Kidney epithelial cell (primary cell): ENCODE measurements around the gene KAT8. TPM values are rescaled to one million over a fixed set of nuclear protein-coding genes. Genes with fewer than 3 reads are reported as not detected.

Source experiments
- DNase-seq: peaks from one replicate; pipeline ENCODE4 v3.0.0-alpha.2; 2010; ENCODE audit warnings: low read depth
- H3K27me3 ChIP-seq: 2 replicates; pipeline ENCODE4 v1.6.0; 2011; ENCODE audit warnings: low read length; ENCODE audit not compliant: control insufficient read depth, insufficient read depth
- H3K36me3 ChIP-seq: 2 replicates; pipeline ENCODE4 v1.5.1; 2011; ENCODE audit warnings: low read length; ENCODE audit not compliant: control insufficient read depth, insufficient read depth
- H3K4me3 ChIP-seq: 2 replicates; pipeline ENCODE4 v1.5.1; 2011; ENCODE audit warnings: low read depth, mild to moderate bottlenecking, control low read depth, low read length
- total RNA-seq: library from RNA; depleted of rRNA; stranded (reverse); fragments of >200 nt; gene quantifications from 2 replicates; pipeline ENCODE4 v1.2.3, GENCODE V29; 2015
- TF ChIP-seq, protein P1 (sequence below): IDR thresholded peaks from 2 replicates; pipeline ENCODE4 v1.5.1; 2011; ENCODE audit warnings: mild to moderate bottlenecking, moderate library complexity, low read length, control low read depth, inconsistent platforms; ENCODE audit not compliant: insufficient read depth, poor library complexity, severe bottlenecking

Gene KAT8
- total RNA-seq, 1 donor from 2014 or later, result 48.7 TPM

DNA sequence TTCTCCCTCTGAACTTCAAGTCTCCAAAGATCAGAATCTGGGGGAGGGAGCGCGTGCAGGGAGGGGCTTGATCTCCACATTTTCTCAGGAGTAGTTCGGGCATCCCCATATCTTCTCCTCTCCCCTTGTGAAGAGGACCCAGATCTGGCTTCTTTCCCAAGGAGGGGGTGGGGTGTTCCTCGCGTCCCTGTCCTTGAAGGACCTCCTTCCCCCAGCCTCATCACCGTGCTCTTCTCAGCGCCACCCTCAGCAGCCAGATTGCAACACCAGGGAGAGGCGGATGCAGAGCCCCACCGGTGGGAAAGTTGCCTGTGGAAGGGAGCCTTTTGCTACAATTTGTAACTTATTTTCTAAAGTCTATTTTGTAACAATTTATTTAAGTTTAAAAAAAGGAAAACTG lies 34.4 kb upstream of the KAT8 start:
- TF ChIP-seq, protein P1, sequence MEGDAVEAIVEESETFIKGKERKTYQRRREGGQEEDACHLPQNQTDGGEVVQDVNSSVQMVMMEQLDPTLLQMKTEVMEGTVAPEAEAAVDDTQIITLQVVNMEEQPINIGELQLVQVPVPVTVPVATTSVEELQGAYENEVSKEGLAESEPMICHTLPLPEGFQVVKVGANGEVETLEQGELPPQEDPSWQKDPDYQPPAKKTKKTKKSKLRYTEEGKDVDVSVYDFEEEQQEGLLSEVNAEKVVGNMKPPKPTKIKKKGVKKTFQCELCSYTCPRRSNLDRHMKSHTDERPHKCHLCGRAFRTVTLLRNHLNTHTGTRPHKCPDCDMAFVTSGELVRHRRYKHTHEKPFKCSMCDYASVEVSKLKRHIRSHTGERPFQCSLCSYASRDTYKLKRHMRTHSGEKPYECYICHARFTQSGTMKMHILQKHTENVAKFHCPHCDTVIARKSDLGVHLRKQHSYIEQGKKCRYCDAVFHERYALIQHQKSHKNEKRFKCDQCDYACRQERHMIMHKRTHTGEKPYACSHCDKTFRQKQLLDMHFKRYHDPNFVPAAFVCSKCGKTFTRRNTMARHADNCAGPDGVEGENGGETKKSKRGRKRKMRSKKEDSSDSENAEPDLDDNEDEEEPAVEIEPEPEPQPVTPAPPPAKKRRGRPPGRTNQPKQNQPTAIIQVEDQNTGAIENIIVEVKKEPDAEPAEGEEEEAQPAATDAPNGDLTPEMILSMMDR, result no peak
- Histone ChIP-seq H3K27me3 (no peaks in the 10 kb centered on the region), H3K36me3 (peaks cover 3% of the 10 kb centered on the region), H3K4me3 (no peak overlapping the region)
- no peak for DNase-seq

DNA sequence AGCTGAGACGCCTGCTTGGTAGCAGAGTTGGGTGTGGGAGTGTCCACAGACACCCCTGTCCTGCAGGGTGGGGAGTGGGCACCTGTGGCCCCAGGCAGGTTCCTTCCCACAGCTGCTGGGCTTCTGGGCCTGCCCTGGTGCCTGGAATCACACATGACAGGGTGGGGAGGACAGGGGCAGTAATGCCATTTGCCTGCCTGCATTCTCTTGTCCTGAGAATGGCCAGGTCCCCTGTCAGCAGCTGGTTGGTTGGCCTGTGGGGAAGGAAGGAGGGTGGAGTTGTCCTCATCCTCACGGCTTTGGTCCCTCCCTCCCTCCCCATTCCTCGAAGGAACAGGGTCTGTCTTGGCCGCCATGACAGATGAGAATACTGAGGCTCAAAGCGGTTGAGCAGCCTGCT lies 33.9 kb upstream of the KAT8 start:
- H3K27me3 ChIP-seq, result no peaks in the 10 kb centered on the region
- H3K36me3 ChIP-seq, result peaks cover 3% of the 10 kb centered on the region
- no peak overlapping the region for H3K4me3 ChIP-seq
- no peak for DNase-seq
- TF ChIP-seq, protein P1, result no peak

DNA sequence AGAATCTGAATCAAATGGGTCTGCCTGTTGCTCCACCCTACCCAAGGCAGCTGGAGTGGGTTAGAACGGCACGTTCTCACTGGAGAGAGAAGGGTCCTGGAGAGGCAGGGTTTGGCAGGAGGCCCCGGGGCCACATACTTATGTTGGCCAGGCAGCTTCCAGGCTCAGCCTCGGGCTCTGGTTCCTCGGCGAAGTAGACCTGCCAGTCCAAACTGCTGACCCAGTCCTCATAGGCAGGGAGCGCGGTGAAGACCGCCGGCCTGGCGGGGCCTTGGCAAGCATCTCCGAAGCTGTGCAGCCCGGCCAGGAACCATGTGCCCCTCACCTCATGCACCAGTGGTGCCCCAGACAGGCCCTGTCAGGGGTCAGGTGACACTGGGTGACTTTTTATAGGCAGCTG lies 33.5 kb upstream of the KAT8 start:
- Histone ChIP-seq H3K27me3 (no peaks in the 10 kb centered on the region), H3K4me3 (no peak overlapping the region), H3K36me3 (peaks cover 3% of the 10 kb centered on the region)
- TF ChIP-seq, protein P1, result no peak
- no peak for DNase-seq

DNA sequence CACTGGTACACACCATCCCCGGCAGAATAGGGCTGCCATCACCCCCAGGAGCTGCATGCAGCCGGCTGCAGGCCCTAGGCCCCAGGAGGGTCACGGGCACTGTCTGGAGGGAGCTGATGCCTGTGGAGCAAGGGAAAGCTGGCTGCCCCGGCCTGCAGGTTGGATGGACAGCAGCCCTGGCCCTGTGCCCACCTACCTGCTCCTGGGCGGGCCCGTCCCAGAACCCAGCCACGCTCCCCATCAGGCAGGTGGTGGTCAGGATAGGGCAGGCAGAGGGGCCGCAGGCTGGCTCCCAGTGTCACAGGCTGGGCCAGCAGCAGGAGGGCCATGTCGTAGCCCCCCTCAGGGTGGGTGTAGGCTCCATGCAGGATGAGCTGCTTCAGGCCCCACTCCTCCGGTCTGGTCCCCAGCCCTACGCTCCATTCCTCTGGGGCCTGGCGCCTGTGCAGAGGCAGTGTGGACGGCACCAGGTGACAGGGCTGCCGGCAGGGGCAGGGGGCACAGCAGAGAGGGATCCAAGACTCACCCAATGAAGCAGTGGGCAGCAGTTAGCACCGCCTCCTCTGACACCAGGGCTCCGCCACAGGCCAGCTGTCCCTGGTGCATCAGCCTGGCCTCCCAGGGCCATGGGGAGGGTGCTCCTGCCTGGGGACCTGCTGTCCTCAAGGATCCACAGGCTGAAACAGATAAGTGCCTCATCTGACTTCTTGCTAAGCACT lies 32.7 kb upstream of the KAT8 start:
- no peak for DNase-seq
- Histone ChIP-seq H3K36me3 (peaks cover 3% of the 10 kb centered on the region), H3K27me3 (no peaks in the 10 kb centered on the region), H3K4me3 (no peak overlapping the region)
- TF ChIP-seq, protein P1, result no peak

DNA sequence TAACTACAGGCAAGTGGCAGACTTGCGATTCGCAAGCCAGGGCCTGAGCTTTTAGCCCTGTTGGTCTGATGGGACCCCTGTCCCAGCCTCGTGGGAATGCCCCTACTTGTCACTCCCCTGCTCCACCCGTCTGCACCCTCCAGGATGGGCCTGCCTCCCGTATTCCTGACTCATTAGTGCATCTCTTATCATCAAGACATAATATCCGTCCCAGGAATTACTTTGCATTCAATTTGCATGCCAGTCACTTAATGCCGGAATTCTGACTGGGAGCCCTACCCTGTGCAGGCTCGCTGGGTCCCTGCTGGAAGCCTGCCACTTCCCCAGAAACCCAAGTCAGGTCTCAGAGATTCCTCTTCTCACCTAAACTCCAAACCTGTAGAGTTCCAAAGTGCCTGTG lies 32.1 kb upstream of the KAT8 start:
- no peak overlapping the region for H3K4me3 ChIP-seq
- TF ChIP-seq, protein P1, result no peak
- no peaks in the 10 kb centered on the region for H3K27me3 ChIP-seq
- DNase-seq, result no peak
- H3K36me3 ChIP-seq, result peaks cover 3% of the 10 kb centered on the region

DNA sequence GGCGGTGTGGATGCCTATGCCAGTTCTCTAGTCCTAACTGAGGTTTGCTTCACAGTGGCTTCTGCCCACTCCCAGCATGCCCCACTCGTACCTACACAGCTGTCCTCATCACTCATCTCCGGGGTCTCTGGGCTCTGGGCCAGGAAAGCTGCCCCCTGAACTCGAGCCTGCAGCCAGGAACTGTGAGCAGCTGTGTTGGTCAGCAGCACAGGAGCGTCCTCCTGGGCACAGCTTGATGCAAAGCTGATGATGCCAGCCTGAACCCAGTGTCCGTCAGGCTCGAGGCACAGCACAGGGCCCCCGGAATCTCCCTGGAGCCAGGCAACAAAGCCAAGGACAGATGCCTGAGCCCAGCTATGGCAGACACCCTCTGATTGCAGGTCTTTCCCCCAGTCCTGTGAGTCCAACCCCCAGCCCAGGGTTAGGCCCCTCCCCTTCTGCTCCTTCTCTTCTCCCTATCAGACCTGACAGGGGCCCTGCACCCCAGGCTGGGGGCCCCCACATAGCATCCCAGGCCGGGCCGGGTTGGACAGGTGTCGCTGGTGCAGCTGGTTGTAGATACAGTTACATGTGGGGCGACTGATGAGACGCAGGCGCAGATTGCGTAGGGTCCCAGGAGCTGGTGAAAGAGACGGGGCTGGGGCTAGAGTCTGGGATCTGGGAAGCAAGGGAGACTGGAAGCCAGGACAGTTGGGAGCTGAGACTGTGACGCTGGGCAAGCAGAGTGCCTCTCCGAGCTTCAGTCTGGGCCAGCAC lies 31.4 kb upstream of the KAT8 start:
- no peaks in the 10 kb centered on the region for H3K27me3 ChIP-seq
- H3K36me3 ChIP-seq, result peaks cover 1% of the 10 kb centered on the region
- no peak for DNase-seq

More for the DNA sequence above, 31.4 kb upstream of the KAT8 start:
- no peak overlapping the region for H3K4me3 ChIP-seq
- TF ChIP-seq, protein P1, result no peak
